ENCODE results near the gene APOD.
"Not testable (repeated sequence)": the region's sequence is repeated elsewhere in the genome, so short reads cannot be mapped to it uniquely, and the experiment has no call there.

Gene APOD

DNA sequence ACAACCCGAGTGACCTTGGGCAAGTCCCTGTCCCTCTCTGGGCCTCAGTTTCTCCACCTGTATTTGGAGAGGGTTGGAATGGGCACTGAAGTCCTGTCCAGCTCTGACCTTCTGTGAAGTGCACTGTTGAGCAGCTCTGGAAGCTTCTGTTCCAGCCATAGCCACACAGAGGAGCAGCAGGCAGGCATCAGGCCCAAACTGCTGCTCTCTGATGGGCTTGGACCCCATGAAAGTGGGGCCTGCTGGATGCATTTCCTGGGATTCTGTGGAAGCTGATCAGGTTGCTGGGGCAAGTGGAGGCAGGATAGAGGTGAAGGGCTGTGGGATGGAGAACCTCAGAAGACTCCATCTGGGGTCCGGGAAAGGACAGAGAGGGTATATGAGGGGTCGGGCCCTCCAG lies 36.7 kb upstream of the APOD start:
- not testable (repeated sequence) for H3K4me3 ChIP-seq (ENCODE audit: low read depth, low read length); DNase-seq (ENCODE audit: low read depth)

GRCh38 chr3:195619591-195620369 lies 36.0 kb upstream of the APOD start:
- peak; percentile 22 for DNase-seq (ENCODE audit: low read depth)
- H3K4me3 ChIP-seq (ENCODE audit: low read depth, low read length), result not testable (repeated sequence)

- DNase-seq (ENCODE audit: low read depth); H3K4me3 ChIP-seq (ENCODE audit: low read depth, low read length): not testable (repeated sequence)
Measured at GRCh38 chr3:195617784-195618659, 34.3 kb upstream of the APOD start.

GRCh38 chr3:195617134-195617533 lies 33.4 kb upstream of the APOD start:
- not testable (repeated sequence) for H3K4me3 ChIP-seq (ENCODE audit: low read depth, low read length); DNase-seq (ENCODE audit: low read depth)

DNA sequence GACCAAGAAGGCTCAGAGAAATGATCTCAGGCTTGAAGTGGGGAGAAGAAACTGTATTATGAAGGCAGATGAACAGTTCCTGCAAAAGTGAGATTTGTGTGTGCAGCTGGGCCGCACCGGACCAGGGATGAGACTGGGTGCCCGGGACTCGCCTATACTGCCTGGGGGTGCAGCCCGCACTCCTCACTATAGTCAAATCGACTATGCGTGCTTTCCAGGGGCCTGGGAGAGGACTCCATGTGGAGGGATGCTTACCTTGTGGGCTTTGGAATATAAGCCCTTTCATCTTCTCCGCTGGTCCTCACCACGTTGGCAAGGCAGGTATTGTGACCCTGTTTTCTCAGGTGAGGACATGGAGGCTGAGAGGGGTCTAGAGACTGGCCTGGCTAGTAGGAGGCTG lies 32.9 kb upstream of the APOD start:
- DNase-seq (ENCODE audit: low read depth), result no peak
- TF ChIP-seq, protein P1, sequence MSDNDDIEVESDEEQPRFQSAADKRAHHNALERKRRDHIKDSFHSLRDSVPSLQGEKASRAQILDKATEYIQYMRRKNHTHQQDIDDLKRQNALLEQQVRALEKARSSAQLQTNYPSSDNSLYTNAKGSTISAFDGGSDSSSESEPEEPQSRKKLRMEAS (IDR thresholded peaks at IDR 0.05; ENCODE audit: low read depth, low read length), result no peak
- no peak for TF ChIP-seq MYC (IDR thresholded peaks at IDR 0.05; ENCODE audit: low read depth, low read length)

DNA sequence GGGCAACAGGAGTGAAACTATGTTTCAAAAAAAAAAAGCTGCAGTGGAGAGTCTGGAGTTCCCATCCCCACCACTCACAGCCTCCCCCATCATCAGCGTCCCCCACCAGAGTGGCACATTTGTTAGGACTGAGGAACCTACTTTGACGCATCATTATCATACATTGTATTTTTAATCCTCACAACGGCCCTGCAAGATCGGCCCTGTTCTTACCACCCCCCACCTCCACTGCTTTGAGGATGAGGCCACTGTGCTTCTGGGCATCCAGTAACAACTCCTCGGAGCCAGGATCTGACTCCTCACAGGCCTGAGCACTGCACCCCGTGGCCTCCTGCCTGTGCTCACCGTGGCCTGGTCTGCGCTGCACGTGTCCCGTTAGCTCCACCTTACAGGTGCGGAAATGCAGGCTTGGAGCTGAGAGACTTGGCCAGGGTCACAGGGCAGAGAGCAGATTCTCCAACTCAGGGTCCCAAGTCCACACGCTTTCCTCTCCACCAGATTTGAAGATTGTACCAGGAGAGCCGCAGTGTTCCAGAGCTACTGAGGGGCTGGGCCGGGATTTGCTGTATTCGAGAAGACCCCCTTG lies 32.3 kb upstream of the APOD start:
- DNase-seq (ENCODE audit: low read depth); H3K4me3 ChIP-seq (ENCODE audit: low read depth, low read length): not testable (repeated sequence)

More for the DNA sequence above, 32.9 kb upstream of the APOD start:
- H3K4me3 ChIP-seq (ENCODE audit: low read depth, low read length), result no peak overlapping the region

GRCh38 chr3:195614672-195615504 lies 31.1 kb upstream of the APOD start:
- H3K4me3 ChIP-seq (ENCODE audit: low read depth, low read length); DNase-seq (ENCODE audit: low read depth): not testable (repeated sequence)

DNA sequence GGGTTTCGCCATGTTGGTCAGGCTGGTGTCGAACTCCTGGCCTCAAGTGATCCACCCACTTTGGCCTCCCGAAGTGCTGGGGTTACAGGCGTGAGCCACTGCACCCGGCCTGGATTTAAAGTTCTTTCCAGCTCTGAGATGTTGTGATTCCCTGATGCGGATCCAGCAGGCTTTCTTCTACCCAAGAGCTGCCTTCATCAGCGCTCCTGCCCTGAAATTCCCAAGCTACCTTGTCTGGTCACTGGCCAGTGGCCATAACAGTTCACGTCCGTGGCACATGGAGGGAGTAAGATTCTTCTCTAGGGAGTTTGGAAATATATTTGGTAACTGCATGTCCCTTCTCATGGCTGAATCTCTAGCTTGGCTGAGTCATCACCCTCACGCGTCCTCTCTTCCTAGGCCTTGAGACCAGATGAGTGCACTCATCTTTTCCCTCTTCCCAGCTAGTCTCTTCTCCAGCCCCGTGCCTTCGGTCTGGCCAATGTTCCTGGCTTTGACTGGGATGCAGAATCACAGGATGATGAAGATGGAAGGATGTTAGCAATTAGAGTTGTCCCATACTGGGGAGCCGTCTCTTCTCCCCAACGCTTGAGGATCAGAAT lies 29.8 kb upstream of the APOD start:
- TF ChIP-seq, protein P2, sequence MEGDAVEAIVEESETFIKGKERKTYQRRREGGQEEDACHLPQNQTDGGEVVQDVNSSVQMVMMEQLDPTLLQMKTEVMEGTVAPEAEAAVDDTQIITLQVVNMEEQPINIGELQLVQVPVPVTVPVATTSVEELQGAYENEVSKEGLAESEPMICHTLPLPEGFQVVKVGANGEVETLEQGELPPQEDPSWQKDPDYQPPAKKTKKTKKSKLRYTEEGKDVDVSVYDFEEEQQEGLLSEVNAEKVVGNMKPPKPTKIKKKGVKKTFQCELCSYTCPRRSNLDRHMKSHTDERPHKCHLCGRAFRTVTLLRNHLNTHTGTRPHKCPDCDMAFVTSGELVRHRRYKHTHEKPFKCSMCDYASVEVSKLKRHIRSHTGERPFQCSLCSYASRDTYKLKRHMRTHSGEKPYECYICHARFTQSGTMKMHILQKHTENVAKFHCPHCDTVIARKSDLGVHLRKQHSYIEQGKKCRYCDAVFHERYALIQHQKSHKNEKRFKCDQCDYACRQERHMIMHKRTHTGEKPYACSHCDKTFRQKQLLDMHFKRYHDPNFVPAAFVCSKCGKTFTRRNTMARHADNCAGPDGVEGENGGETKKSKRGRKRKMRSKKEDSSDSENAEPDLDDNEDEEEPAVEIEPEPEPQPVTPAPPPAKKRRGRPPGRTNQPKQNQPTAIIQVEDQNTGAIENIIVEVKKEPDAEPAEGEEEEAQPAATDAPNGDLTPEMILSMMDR (IDR thresholded peaks at IDR 0.05; ENCODE audit: low read depth, low read length), result no peak
- no peak overlapping the region for H3K4me3 ChIP-seq (ENCODE audit: low read depth, low read length)
- DNase-seq (ENCODE audit: low read depth), result no peak

GRCh38 chr3:195612075-195612800 lies 28.5 kb upstream of the APOD start:
- H3K4me3 ChIP-seq (ENCODE audit: low read depth, low read length), result no peak overlapping the region
- DNase-seq (ENCODE audit: low read depth), result peak; percentile 23
- TF ChIP-seq, protein P1 (IDR thresholded peaks at IDR 0.05; ENCODE audit: low read depth, low read length), result no peak
- TF ChIP-seq POLR2A (IDR thresholded peaks at IDR 0.05; ENCODE audit: extremely low read depth, insufficient read length) (no peak), MYC (IDR thresholded peaks at IDR 0.05; ENCODE audit: low read depth, low read length) (no peak)
- TF ChIP-seq, protein P2 (IDR thresholded peaks at IDR 0.05; ENCODE audit: low read depth, low read length), result no peak
